OCI-LY3 (cell line): ENCODE data around the gene LTBP1.

Experiments used
- EZH2phosphoT487 ChIP-seq: fragments of 200-600 bp; shearing (Covaris generic); IDR thresholded peaks from 2 replicates; pipeline ENCODE4 v1.6.1; 2018; ENCODE audit warnings: antibody characterized with exemption, mixed run types, low read depth
- TF ChIP-seq, protein P1 (sequence below): fragments of 200-600, 300-600 bp; sonication (generic); IDR thresholded peaks from 2 replicates; pipeline ENCODE4 v1.5.1; 2014; ENCODE audit warnings: antibody characterized with exemption, low read length, low read depth

DNA sequence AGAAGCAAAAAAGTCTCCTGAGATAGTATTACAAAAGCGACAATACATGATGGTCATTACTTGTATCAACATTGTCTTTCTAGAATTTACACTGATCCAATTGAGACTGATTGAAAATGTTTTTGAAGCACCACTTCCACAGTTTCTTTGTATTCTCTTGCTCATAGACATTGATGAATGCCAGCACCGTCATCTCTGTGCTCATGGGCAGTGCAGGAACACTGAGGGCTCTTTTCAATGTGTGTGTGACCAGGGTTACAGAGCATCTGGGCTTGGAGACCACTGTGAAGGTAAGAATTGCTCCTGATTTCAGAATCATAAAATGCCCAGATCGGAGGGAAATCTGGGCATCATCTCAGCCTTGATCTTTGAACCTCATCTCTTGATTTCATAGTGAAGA, 354.6 kb downstream of the LTBP1 start:
- TF ChIP-seq, protein P1, sequence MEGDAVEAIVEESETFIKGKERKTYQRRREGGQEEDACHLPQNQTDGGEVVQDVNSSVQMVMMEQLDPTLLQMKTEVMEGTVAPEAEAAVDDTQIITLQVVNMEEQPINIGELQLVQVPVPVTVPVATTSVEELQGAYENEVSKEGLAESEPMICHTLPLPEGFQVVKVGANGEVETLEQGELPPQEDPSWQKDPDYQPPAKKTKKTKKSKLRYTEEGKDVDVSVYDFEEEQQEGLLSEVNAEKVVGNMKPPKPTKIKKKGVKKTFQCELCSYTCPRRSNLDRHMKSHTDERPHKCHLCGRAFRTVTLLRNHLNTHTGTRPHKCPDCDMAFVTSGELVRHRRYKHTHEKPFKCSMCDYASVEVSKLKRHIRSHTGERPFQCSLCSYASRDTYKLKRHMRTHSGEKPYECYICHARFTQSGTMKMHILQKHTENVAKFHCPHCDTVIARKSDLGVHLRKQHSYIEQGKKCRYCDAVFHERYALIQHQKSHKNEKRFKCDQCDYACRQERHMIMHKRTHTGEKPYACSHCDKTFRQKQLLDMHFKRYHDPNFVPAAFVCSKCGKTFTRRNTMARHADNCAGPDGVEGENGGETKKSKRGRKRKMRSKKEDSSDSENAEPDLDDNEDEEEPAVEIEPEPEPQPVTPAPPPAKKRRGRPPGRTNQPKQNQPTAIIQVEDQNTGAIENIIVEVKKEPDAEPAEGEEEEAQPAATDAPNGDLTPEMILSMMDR = no peak
- TF ChIP-seq EZH2phosphoT487 = no peak
